Kidney glomerular epithelial cell (primary cell): Measurements from ENCODE around the gene MBD1.
"Not testable (repeated sequence)": the region's sequence is repeated elsewhere in the genome, so short reads cannot be mapped to it uniquely, and the experiment has no call there.

ENCODE experiments used
- DNase-seq: peaks from one replicate; lab custom pipeline; 2025; lab: John Stamatoyannopoulos, UW

Gene MBD1, protein sequence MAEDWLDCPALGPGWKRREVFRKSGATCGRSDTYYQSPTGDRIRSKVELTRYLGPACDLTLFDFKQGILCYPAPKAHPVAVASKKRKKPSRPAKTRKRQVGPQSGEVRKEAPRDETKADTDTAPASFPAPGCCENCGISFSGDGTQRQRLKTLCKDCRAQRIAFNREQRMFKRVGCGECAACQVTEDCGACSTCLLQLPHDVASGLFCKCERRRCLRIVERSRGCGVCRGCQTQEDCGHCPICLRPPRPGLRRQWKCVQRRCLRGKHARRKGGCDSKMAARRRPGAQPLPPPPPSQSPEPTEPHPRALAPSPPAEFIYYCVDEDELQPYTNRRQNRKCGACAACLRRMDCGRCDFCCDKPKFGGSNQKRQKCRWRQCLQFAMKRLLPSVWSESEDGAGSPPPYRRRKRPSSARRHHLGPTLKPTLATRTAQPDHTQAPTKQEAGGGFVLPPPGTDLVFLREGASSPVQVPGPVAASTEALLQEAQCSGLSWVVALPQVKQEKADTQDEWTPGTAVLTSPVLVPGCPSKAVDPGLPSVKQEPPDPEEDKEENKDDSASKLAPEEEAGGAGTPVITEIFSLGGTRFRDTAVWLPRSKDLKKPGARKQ

DNA sequence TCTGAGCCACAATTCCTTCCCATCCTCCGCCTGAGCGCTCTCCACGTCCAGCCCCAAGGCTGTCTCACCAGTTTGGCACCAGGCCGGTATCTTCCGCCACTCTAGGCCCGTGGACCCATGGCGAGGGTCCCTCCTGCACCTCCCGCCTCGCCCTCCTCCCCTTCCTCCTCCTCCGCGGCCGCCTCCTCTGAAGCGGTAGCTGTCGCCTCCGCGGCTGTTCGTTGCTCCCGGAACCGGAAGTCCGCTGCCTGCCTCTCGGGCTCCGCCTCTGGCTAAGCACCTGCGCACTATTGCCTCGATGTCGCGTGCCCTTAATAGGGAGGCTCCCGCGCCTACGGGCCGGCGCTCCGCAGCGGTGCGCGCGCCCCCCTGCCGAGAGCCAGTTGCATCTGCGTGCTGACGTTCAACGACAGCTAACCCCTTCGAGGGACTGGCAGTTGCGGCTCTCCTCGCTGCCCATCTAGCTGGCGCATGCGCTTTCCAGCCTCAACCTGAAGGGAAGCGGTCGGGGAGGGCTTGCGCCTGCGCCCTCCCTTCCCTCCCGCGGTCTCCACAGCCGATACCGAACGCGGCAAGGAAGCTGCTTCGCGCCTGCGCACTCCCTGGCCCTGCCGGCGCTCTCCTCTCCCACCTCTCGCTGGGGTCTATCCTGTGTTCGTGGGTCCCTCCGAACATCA lies at the start of gene MBD1:
TSS of gene MBD1 (minus strand) at position 229 of the 677 bp plus-strand sequence. CDS start 1,531 bp downstream, outside the sequence.
- DNase-seq, result peak; percentile 94

DNA sequence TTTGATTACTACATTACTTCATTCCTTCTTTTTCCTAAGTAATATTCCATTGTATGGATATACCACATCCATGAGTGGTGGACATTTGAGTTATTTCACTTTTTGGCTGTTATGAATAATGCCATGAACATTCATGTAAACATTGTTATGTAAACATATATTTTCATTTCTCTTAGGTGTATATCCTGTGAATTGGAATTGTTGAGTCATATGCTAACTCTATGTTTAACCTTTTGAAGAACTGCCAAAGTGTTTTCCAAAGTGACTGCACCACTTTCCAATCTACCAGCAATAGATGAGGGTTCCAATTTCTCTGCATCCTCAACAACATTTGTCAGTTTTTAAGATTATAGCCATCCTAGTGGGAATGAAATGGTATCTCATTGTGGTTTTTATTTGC lies 48.9 kb upstream of the MBD1 start:
- DNase-seq, result no peak

DNA sequence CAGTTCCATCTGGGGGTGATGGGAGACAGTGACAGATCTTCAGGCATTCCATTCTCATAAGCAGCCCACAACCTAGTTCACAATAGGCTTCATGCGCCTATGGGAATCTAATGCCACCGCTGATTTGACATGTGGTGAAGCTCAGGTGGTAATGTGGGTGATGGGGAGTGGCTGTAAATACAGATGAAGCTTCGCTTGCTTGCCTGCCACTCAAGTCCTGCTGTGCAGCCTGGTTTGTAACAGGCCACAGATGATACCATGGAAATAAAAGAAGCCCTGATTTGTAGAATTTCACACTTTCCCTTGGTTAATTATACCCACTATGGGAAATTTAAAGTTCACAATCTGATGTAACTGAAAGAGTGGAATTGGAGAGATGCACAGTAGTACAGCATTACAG lies 46.7 kb upstream of the MBD1 start:
- DNase-seq, result no peak

DNA sequence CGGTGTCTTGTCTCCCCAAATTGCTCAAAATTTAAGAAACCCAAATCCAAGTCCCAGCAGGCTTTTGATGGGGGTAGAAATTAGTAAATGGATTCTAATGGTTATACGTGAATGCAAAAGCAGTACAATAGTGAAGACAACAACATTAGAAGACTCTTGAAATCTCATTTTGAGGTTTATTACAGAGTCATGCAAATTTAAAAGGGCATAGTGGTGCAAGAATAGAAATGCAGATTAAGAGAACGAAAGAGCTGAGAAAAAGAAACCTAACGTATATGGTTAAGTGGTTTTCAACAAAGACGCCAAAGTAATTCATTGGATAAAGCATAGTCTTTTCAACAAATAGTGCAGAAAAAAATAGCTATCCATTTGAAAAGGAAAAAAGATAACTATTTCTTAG lies 39.4 kb upstream of the MBD1 start:
- DNase-seq, result no peak

DNA sequence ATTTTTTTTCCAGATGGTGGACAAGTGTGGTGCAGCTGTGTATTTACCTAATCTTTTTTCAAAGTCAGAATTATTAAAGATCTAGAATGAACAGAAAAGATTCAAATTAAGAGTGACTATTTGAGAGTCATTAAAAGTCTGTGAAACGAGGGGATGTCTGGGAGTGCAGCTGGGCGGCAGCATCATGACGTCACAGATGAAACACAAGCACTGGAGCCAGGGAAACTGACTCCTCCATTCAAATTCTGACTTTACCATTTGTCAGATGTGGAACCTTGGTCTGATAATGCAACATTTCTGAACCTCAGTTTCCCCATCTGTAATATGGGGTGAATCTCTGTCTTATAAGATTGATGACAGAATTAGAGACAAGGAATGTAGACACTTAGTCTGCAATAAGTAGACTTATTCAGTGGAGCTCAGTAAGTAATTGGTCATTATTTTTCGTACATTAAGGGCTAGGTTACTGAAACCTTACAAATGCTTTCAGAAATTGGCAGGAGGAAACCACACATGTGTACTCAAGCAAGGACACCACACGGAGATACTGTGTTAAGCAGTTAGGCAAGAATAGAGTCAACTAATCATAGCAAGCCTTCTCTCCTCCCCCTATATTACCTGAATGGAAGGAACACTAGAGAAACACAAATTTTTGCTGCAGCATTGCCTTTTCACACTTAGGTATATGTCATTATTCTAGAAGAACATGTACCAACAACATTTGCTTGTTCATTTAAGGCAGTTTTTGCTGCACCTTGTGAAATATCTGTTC lies 34.0 kb upstream of the MBD1 start:
- no peak for DNase-seq

DNA sequence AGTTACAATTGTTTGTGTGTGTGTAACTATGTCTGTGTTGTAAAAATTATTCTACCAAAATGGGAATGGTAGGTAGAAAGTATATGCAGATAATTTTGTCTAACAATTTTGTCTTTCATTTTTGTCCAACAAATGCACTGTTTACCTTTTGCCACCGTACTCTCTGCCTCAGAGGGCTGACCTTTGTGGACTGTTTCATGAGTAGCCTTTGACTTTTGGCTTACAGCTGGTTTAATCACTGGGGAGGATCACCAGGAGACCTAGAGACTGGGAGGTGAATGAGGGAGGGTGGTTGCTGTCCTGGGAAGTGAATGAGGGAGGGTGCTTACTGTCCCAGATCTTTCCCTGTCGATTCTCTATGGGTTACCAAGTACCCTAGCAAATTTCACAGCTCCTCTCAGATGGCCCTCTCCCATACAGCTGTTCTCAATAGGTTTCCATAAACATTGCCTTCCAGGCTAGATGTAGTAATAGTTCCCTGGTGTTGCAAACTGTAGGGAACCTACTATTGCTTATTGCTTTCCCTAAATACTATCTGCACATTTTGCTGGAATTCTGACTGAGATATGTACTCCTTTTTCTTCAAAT lies 32.6 kb upstream of the MBD1 start:
- no peak for DNase-seq

DNA sequence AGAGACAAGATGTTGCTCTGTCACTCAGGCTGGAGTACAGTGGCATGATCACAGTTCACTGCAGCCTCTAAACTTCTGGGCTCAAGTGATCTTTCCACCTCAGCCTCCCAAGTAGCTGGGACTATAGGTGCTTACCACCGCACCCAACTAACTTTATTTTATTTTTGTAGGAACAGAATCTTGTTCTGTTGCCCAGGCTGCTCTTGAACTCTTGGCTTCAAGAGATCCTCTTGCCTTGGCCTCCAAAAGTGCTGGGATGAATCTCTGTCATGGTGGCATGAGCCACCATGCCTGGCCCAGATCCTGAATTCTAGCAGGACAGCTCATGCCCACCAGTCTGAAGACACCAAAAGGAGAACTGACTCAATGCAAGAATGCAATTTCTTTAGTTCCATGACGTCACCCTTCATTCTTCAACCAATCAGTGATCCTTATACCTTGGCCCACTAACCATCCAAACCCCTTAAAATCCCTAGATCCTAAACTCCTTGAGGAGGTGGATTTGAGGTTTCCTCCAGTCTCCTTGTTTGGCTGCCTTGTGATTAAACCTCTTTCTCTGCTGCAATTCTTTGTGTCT lies 31.8 kb upstream of the MBD1 start:
- no peak for DNase-seq

DNA sequence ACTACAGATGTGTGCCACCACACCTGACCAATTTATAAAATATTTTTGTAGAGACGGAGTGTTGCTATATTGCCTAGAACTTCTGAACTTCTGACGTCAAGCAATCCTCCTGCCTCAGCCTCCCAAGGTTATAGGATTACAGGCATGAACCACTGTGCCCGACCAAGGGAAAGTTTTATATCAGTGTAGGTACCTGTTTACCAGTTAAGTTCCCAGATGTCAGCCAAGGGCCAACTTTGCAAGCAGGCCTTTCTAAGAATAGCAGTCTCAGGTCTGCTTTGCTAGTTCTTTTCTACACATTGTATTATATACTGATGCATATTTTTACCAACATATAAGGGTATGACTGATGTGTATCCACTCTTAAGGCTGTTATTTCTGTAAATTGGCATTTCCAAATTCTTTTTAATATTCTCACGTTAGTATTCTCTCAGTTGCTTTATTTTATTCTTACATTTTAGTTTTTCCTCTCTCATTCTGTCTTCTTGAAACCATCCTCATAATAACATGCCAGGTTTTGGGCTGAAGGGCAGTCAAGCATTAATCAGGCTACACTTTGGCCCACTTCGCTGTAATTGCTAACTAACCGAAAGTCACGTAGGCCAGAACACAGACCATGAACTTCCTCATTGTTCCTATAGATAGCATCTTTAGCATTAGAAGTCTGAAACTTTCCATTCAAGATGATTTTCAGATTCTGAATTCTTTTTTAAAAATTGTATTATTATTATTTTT lies 31.1 kb upstream of the MBD1 start:
- DNase-seq, result no peak

DNA sequence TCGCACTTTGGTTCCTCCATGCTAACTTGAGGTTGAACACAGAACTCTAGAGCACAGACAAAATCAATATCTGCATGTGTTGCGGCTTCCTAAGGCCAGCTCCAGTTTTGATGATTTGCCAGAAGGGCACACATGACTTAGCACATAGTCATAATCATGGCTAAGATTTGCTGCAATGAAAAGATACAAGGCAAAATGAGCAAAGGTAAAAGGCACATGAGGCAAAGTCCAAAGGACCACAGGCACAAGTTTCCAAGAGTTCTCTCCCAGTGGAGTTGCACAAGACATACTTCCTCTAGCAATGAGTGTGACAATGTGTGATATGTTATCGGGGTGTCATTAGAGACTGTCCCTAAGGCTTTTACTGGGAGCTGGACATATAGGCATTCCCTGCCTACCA lies 30.3 kb upstream of the MBD1 start:
- DNase-seq, result peak; percentile 1

DNA sequence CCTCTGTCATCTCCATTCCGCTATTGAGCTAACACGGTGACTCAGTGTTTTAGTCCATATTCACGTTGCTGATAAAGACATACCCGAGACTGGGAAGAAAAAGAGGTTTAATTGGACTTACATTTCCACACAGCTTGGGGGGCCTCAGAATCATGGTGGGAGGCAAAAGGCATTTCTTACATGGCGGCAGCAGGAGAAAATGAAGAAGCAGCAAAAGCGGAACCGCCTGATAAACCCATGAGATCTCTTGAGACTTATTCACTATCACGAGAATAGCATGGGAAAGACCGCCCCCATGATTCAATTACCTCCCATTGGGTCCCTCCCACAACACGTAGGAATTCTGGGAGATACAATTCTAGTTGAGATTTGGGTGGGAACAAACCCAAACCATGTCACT lies 28.8 kb upstream of the MBD1 start:
- no peak for DNase-seq

DNA sequence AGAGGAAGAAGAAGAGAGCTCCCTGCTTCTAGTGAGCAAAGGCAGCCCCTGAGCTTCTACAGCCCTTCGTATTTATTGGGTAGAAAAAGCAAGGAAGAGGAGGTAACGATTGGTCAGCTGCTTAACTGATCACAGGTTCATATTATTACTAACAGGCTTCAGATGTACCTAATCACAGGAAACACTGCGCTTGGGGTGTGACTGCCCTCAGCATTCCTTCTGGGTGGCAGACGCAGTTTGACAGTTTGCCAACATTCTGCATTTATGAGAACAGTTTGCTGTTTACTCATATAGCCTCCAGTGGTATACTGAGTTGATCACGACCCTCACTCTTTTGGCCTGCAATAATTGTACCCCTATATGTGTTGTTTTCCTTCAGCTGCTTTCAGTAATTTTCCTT lies 27.5 kb upstream of the MBD1 start:
- not testable (repeated sequence) for DNase-seq

DNA sequence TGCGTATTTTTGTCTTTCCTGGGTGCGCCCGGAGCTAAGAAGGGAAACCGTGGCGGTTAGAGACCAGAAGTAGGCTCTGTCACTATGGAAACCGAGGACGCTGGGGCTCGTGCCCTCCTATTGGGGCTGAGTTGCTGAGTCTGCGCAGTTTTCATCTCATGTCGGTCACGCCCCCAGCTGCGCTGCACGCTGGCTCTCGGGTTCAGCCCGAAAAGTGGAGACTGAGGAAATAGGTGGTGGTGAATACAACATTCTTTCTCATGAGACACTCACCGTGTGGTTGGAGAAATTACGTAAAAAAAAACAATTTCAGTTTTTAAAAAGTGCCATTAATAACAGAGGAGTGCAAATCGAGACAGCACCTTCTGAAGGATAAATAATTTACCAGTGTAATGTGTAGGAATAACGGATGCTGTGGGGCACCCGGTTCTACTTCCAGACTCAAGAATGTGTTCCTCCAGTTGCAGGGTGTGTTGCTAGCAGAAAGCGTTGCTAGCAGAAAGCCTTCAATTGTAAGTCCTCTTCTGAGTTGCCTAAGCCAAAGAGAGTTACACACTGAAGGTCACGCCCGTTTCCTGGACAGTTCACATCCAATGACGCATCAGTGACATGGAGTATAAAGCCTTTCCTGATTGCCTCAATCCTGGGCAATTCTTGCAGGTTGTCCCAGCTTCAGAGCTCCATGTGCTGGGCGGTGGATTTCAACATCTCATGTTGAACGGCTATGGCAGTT lies 26.6 kb upstream of the MBD1 start:
- peak; percentile 94 for DNase-seq

DNA sequence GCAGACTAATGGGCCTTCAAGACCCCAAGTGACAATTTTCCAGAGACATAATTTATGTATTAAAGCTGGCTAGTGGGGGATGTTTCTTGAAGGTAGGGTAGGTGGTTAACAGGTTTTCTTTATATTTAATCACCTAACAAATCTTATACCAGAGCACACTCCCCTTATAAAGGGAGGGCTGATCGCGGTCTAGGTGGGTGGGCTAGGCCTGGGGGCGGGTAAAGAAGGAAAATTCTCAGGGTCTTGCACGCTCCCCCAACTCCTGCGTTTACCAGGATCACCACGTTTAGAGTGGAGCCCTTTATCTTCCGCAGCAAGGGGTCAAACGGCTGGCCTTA lies 26.0 kb upstream of the MBD1 start:
- DNase-seq, result no peak

DNA sequence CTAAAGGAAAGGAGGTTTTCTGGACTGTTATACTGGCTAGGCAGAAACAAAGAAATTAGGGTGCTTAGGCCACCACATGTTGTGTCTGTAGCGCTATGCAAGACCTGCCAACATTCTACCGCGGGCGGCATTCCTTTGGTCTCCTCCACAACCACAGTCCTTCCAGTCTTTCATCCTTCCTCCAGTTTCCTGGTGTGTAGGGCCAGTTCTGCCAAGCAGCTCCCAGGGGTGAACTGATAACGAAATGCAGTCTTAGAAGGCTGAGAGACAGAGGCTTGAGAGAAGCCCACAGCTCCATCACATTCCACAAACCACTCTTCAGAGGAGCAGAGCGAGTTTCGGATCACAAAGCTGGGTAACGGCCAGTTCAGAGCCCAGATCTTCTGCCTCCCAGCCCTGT lies 25.6 kb upstream of the MBD1 start:
- no peak for DNase-seq

DNA sequence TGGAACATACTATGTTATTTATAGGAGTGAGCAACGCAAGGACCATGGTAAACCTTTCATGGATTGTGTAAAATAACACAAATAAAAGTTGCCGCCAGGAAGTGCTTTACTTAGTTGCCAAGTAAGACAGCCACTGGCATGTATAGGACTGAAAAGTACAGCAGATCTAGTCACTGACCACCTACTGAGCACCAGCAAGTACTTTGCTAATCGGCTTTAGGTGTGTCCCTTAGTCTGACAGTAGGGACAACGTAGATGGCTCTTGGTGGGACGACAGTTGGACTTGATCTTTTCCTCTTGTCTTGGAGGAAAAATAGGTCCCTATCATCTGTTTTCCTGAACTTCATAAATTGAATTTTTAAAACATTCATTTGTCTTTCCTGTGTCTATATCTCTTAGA lies 19.8 kb upstream of the MBD1 start:
- DNase-seq, result no peak

DNA sequence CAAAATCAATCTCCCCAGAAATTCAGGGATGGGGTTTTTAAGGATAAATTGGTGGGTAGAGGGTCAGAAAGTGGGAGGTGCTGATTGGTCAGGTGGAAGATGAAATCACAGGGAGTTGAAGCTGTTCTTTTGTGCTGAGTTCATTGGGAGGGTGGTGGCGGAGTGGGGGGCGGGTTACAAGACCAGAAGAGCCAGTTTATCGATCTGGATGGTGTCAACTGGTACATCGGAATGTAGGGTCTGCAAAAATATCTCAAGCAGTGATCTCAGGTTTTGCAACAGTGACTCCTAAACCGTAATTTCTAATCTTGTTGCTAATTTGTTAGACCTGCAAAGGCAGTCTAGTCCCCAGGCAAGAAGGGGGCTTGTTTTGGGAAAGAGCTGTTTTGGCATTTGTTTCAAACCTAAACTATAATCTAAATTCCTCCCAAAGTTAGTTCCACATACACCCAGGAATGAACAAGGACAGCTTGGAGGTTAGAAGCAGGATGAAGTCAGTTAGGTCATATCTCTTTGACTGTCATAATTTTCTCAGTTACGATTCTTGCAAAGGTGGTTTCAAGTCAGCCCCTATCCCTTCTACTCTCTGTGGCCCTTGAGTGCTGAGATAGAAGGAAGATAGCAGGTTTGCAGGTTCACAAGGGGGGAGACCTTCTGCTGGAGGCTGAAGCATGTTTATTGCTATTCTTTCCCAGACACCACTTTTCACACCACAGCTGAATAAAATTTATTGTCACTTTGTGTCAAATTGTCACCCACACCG lies 18.5 kb upstream of the MBD1 start:
- DNase-seq, result no peak

DNA sequence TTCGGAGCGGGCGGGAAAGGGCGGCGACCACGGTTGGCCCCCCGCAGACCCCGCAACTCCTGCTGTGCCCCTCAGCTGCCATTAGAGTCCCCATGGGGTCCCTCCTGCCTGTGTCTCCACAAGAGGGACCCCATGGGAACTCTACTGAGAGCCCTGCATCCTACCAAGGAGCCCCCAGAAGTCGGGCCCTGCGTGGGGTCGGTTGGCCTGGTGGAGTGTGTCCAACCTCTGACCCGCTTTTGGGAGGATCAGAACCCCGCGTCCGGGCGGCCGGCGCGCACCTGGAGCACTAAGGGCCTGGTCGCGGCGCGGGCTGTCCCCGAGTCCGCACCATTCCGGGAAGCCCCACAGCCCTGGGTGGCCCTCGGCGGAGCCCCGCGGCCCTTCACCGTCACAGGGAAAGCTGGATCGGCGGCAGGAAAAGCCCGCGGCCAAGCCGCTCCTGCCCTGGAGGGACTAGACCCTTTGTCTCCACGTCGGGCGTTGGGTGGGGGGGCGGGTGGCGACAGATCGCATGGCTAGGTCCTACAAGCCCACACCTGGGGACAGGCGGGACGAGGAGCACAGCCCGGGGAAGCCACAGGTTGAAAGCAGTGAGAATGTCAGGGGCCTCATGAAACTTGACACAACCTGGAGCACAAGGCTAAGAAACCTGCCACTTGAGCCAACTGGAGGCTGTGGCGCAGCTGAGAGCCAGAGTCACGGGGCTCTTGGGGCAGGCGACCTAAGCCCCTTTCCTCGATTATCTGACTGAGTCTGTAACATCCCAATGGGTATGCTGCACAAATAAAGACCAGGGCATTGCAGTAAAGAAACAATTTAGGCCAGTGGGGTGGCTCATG lies 17.3 kb upstream of the MBD1 start:
- DNase-seq, result no peak

DNA sequence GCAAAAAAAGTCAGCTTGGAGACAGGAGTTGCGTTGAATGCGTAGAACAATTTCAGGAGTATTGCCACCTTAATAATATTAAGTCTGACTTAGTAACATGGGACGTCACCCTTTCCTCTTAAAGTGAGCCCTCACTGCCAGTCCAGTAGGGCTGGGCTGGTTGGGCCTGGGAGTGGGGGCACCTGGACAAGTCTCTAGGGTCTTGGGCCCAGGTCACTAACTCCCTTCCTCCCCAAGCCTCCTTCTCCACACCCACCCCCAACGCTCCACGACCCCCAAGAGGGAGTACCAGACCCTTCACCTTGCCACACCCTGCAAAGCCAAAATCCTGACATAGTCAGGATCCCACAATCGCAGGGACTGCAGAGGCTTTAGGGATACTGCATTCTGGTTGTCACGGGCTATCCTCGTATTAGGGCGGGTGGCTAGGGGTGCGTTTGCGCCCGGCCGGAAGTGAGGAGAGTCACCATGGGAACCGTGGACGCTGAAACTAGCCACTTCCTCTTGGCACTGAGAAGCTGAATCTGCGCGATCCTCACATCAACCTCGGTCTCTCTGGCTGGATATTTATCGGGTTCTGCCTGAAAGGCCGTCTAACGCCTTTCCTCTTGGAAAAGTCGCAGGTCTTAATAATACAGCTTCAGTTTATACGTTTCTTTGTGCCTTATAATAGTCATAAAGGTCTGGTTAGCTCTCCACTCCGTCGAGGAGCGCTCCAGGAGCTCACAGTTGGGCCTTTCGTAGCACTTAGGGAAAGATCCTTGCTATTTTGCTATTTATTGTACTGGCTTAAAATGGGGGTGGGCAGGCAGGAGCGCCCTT lies 16.5 kb upstream of the MBD1 start:
- peak; percentile 58 for DNase-seq
